Stomach (tissue), 9 donors: ENCODE results near the gene OMG. TPM values are rescaled to one million over a fixed set of nuclear protein-coding genes. Genes with fewer than 3 reads are reported as not detected.

Experiments used
- DNase-seq, 2 donors: peaks; one replicate each; pipeline versions ENCODE4 v3.0.0 to v3.0.0-alpha.2; 2013 to 2019
- H3K27ac ChIP-seq, 5 donors: fragments of 200-600 bp in 4 of 5; sonication (generic) in 4 of 5; one replicate each; pipeline ENCODE4 v1.5.1; 2013 to 2019; ENCODE audit warnings: mild to moderate bottlenecking in 1 of 5, moderate library complexity in 1 of 5
- H3K27me3 ChIP-seq, 3 donors: fragments of 200-600 bp; sonication (generic); one replicate each; pipeline ENCODE4 v1.5.1; 2017 to 2019; ENCODE audit warnings: mixed run types in 1 of 3
- H3K36me3 ChIP-seq, 4 donors: fragments of 200-600 bp; sonication (generic); 1 replicate in 3 of 4; 2 replicates in 1 of 4; pipeline ENCODE4 v1.5.1; 2016 to 2019
- H3K4me1 ChIP-seq, 4 donors: fragments of 200-600 bp; sonication (generic); one replicate each; pipeline ENCODE4 v1.5.1; 2016 to 2019
- H3K4me3 ChIP-seq, 4 donors: fragments of 200-600 bp; sonication (generic) in 3 of 4; one replicate each; pipeline ENCODE4 v1.5.1; 2016 to 2019; ENCODE audit warnings: mild to moderate bottlenecking in 1 of 4
- H3K9me3 ChIP-seq, 4 donors: fragments of 200-600 bp; sonication (generic); one replicate each; pipeline ENCODE4 v1.5.1; 2016 to 2019
- EP300 ChIP-seq: sonication (generic); formaldehyde crosslinking; IDR thresholded peaks from one replicate; pipeline ENCODE4 v1.6.1; 2017; ENCODE audit warnings: antibody characterized with exemption
- POLR2A ChIP-seq, 4 donors: fragments of 450-650 bp; IDR thresholded peaks; one replicate each; pipeline ENCODE4 v1.6.1; 2016; ENCODE audit warnings: antibody characterized with exemption in 4 of 4, control low read depth in 2 of 4, mild to moderate bottlenecking in 1 of 4, moderate library complexity in 1 of 4
- POLR2AphosphoS5 ChIP-seq, 3 donors: sonication (generic); formaldehyde crosslinking; IDR thresholded peaks; one replicate each; pipeline ENCODE4 v1.6.1; 2016; ENCODE audit warnings: antibody characterized with exemption in 3 of 3
- WGBS, 5 donors: extraction: QIAGEN DNeasy Blood & Tissue Kit in 3 of 5; methylation state at CpG; one replicate each; pipeline versions ENCODE4 v1.1.5 to v1.1.7; 2013 to 2018; 5-methylcytosine and 5-hydroxymethylcytosine counted together
- intact Hi-C: fragments of 100-400 bp; cut with DNase I; formaldehyde crosslinking; loops from one replicate; pipeline ENCODE4 v1.15.1; 2023; ENCODE audit warnings: low total_unique reads
- polyA plus RNA-seq, 3 donors: library from polyadenylated mRNA; stranded (reverse); fragments of 200-250 nt; gene quantifications; one replicate each; pipeline ENCODE4 v1.2.3, GENCODE V29; 2013
- total RNA-seq, 5 donors: library from RNA; depleted of rRNA; stranded (reverse); fragments of >200 nt; gene quantifications; one replicate each; pipeline versions ENCODE4 v1.1.0 to v1.2.3, GENCODE V29; 2014 to 2016
- TF ChIP-seq, protein P1 (sequence below), 7 experiments: fragments of 450-650 bp in 4 of 7; fragments of 200-600 bp in 3 of 7; sonication (generic) in 3 of 7; IDR thresholded peaks; one replicate each; pipeline ENCODE4 v1.5.1; 2016 to 2019; ENCODE audit warnings: antibody characterized with exemption in 7 of 7, control low read depth in 2 of 7, mild to moderate bottlenecking in 1 of 7
- donor health status: healthy with polysubstance abuse.
- donor health status: Bipolar disorder and iron deficiency.
- donor health status: healthy.

Gene OMG
- total and polyA plus RNA-seq, 8 donors = 0.50 to 5.7 (median 1.1) TPM; not detected in 4

- 53 to 77% (median 68%) methylated on average over 3 of the region's 3 CpGs for WGBS, 5 donors
- Histone ChIP-seq H3K4me1 (peaks cover 0 to 17% (median 0%) of the 10 kb centered on the region in 4 donors), H3K9me3 (no peaks in the 10 kb centered on the region), H3K27ac (peak within 1 kb of the TSS in 4 of 5 donors; percentile 45 to 86 (median 54)), H3K4me3 (peak within 1 kb of the TSS; percentile 7 to 29 (median 14)), H3K36me3 (peaks cover 7 to 10% (median 8%) of the 10 kb centered on the region in 4 donors), H3K27me3 (no peaks in the 10 kb centered on the region)
- peak in 1 of 3 donors; percentile 9 for TF ChIP-seq POLR2AphosphoS5 (IDR thresholded peaks at IDR 0.05)
- TF ChIP-seq, protein P1, sequence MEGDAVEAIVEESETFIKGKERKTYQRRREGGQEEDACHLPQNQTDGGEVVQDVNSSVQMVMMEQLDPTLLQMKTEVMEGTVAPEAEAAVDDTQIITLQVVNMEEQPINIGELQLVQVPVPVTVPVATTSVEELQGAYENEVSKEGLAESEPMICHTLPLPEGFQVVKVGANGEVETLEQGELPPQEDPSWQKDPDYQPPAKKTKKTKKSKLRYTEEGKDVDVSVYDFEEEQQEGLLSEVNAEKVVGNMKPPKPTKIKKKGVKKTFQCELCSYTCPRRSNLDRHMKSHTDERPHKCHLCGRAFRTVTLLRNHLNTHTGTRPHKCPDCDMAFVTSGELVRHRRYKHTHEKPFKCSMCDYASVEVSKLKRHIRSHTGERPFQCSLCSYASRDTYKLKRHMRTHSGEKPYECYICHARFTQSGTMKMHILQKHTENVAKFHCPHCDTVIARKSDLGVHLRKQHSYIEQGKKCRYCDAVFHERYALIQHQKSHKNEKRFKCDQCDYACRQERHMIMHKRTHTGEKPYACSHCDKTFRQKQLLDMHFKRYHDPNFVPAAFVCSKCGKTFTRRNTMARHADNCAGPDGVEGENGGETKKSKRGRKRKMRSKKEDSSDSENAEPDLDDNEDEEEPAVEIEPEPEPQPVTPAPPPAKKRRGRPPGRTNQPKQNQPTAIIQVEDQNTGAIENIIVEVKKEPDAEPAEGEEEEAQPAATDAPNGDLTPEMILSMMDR (IDR thresholded peaks at IDR 0.05) = no peak
- intact Hi-C loops = no loop called here
- peak in 1 of 2 donors; percentile 80 for DNase-seq
Measured at GRCh38 chr17:31321481-31321880, 24.4 kb upstream of the OMG start, which contains the start of gene EVI2A. Gene EVI2A (minus strand): TSS chr17:31321622. CDS start chr17:31319013, 2,609 bp downstream.

GRCh38 chr17:31320791-31321190, 23.8 kb upstream of the OMG start:
- no peak for DNase-seq
- intact Hi-C loops = no loop called here
- Histone ChIP-seq H3K4me3 (peak overlapping the region in 3 of 4 donors; percentile 9 to 29 (median 18)), H3K27ac (peak overlapping the region in 4 of 5 donors; percentile 45 to 86 (median 54)), H3K36me3 (peaks cover under 1 to 3% (median 1%) of the 10 kb centered on the region in 4 donors), H3K9me3 (no peaks in the 10 kb centered on the region), H3K27me3 (no peaks in the 10 kb centered on the region), H3K4me1 (peaks cover 0 to 24% (median 0%) of the 10 kb centered on the region in 4 donors)
- TF ChIP-seq EP300 (no peak), POLR2AphosphoS5 (IDR thresholded peaks at IDR 0.05) (no peak), POLR2A (IDR thresholded peaks at IDR 0.05) (no peak)
- TF ChIP-seq, protein P1 (IDR thresholded peaks at IDR 0.05) = no peak
- WGBS, 5 donors = 29 to 67% (median 52%) methylated on average over 1 of the region's 1 CpG

- WGBS, 5 donors = 68 to 77% (median 74%) methylated on average over 2 of the region's 2 CpGs
- TF ChIP-seq EP300 (no peak), POLR2A (IDR thresholded peaks at IDR 0.05) (no peak), POLR2AphosphoS5 (IDR thresholded peaks at IDR 0.05) (no peak)
- TF ChIP-seq, protein P1 (IDR thresholded peaks at IDR 0.05) = no peak
Measured at GRCh38 chr17:31320241-31320640, 23.2 kb upstream of the OMG start.

DNA sequence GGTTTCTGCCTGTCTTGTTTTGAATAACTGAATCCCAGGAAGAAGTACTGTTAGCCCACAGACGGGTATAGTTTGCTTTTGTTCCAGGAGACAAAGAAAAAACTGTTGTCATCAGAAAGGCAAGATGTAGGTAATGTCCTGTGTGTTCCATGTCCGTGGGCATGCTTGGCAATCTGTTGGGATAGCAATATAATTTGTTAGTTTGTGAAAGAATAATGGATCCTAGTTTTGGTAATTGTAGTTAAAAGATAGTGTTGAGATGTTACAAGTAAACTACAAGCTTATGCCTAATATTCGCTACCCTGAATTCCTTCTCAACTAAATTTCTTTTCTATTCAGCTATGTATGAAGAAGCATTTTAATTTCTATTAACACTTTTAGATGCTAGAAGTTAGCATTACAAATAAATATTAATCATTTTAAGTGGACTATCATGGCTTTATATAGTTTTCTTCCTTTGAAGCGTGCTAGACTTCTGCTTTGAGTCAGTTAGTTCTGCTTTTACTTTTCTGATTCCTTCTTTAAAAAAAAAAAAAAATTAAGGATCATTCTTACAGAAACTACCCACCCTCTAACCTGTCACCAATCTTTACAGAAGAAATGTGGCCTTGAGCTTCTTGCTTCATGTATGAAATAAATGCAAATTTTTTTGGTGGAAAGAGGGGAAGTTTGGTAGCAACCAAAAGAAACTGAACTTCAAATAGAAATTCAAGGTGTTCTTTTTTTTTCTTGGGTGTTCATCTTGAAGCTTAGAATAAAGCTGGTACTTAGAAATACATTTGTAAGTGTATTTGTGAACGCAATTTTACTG, 22.0 kb upstream of the OMG start:
- TF ChIP-seq POLR2AphosphoS5 (IDR thresholded peaks at IDR 0.05) (no peak), EP300 (no peak), POLR2A (IDR thresholded peaks at IDR 0.05) (no peak)
- TF ChIP-seq, protein P1 (IDR thresholded peaks at IDR 0.05) = no peak
- no peaks in the 10 kb centered on the region for H3K27me3 ChIP-seq
- H3K36me3 ChIP-seq = no peaks in the 10 kb centered on the region
- peak overlapping the region in 2 of 4 donors; percentile 2 to 29 for H3K4me3 ChIP-seq
- no peak for DNase-seq
- intact Hi-C loops = no loop called here
- H3K4me1 ChIP-seq = peaks cover 0 to 30% (median 0%) of the 10 kb centered on the region in 4 donors
- peak overlapping the region in 4 of 5 donors; percentile 59 to 86 (median 66) for H3K27ac ChIP-seq
- no peaks in the 10 kb centered on the region for H3K9me3 ChIP-seq
- 67 to 79% (median 73%) methylated on average over 5 of the region's 5 CpGs for WGBS, 5 donors

More at GRCh38 chr17:31320241-31320640, 23.2 kb upstream of the OMG start:
- intact Hi-C loops = no loop called here
- Histone ChIP-seq H3K4me1 (peaks cover 0 to 29% (median 0%) of the 10 kb centered on the region in 4 donors), H3K9me3 (no peaks in the 10 kb centered on the region), H3K36me3 (no peaks in the 10 kb centered on the region), H3K27ac (peak overlapping the region in 4 of 5 donors; percentile 45 to 86 (median 66)), H3K27me3 (no peaks in the 10 kb centered on the region), H3K4me3 (peak overlapping the region in 2 of 4 donors; percentile 9 to 29)
- no peak for DNase-seq
